Uterus (tissue), 2 donors: ENCODE measurements around the gene DENND1A.

Experiments used
- CTCF ChIP-seq, 4 experiments: fragments of 200-600 bp in 2 of 4; fragments of 450-650 bp in 2 of 4; sonication (generic) in 2 of 4; IDR thresholded peaks; one replicate each; pipeline ENCODE4 v1.5.1; 2016 to 2019; ENCODE audit warnings: antibody characterized with exemption in 4 of 4, mild to moderate bottlenecking in 2 of 4, moderate library complexity in 1 of 4
- POLR2A ChIP-seq, 2 donors: fragments of 450-650 bp; IDR thresholded peaks; one replicate each; pipeline ENCODE4 v1.6.1; 2016; ENCODE audit warnings: antibody characterized with exemption in 2 of 2, mild to moderate bottlenecking in 1 of 2, moderate library complexity in 1 of 2

GRCh38 chr9:123866497-123866896, 63.4 kb downstream of the DENND1A start:
- no peak for TF ChIP-seq POLR2A (IDR thresholded peaks at IDR 0.05)
- TF ChIP-seq CTCF (IDR thresholded peaks at IDR 0.05): no peak
